Sigmoid colon (tissue), 7 donors: ENCODE results near the gene NUDT14. TPM values are rescaled to one million over a fixed set of nuclear protein-coding genes. Genes with fewer than 3 reads are reported as not detected.

Source experiments
- DNase-seq: peaks from one replicate; pipeline ENCODE4 v3.0.0-alpha.2; 2019
- H3K27ac ChIP-seq, 4 donors: fragments of 200-600 bp; sonication (generic); one replicate each; pipeline ENCODE4 v1.5.1; 2016 to 2019; ENCODE audit warnings: mild to moderate bottlenecking in 1 of 4
- H3K27me3 ChIP-seq, 3 donors: fragments of 200-600 bp; sonication (generic); one replicate each; pipeline ENCODE4 v1.5.1; 2019; ENCODE audit warnings: mild to moderate bottlenecking in 1 of 3
- H3K36me3 ChIP-seq, 4 donors: fragments of 200-600 bp; sonication (generic); one replicate each; pipeline ENCODE4 v1.5.1; 2016 to 2019
- H3K4me1 ChIP-seq, 4 donors: fragments of 200-600 bp; sonication (generic); one replicate each; pipeline ENCODE4 v1.5.1; 2017 to 2019
- H3K4me3 ChIP-seq, 4 donors: fragments of 200-600 bp; sonication (generic); one replicate each; pipeline ENCODE4 v1.5.1; 2017 to 2019; ENCODE audit warnings: mild to moderate bottlenecking in 2 of 4, moderate library complexity in 1 of 4
- H3K9me3 ChIP-seq, 4 donors: fragments of 200-600 bp in 3 of 4; sonication (generic) in 3 of 4; one replicate each; pipeline versions ENCODE4 v1.5.1 to v1.6.1; 2013 to 2019
- EP300 ChIP-seq, 4 donors: sonication (generic); formaldehyde crosslinking; IDR thresholded peaks; one replicate each; pipeline ENCODE4 v1.6.1; 2017; ENCODE audit warnings: antibody characterized with exemption in 4 of 4
- POLR2A ChIP-seq, 2 donors: fragments of 450-650 bp; IDR thresholded peaks; one replicate each; pipeline ENCODE4 v1.6.1; 2016; ENCODE audit warnings: antibody characterized with exemption in 2 of 2, mild to moderate bottlenecking in 2 of 2, moderate library complexity in 2 of 2
- POLR2AphosphoS5 ChIP-seq, 4 donors: sonication (generic); formaldehyde crosslinking; IDR thresholded peaks; one replicate each; pipeline ENCODE4 v1.6.1; 2017; ENCODE audit warnings: antibody characterized with exemption in 4 of 4
- WGBS, 2 donors: extraction: QIAGEN DNeasy Blood & Tissue Kit; methylation state at CpG; one replicate each; pipeline ENCODE4 v1.1.7; 2013; 5-methylcytosine and 5-hydroxymethylcytosine counted together
- intact Hi-C: fragments of 100-400 bp; cut with DNase I; formaldehyde crosslinking; loops from one replicate; pipeline ENCODE4 v1.15.1; 2023
- polyA plus RNA-seq, 3 donors: library from polyadenylated mRNA; stranded (reverse); fragments of 200-250 nt; gene quantifications; one replicate each; pipeline ENCODE4 v1.2.3, GENCODE V29; 2013
- total RNA-seq, 4 donors: library from RNA; depleted of rRNA; stranded (reverse); fragments of >200 nt; gene quantifications; one replicate each; pipeline ENCODE4 v1.1.0, GENCODE V29; 2016
- TF ChIP-seq, protein P1 (sequence below), 4 experiments: fragments of 450-650 bp in 3 of 4; fragments of 200-600 bp in 1 of 4; IDR thresholded peaks; one replicate each; pipeline ENCODE4 v1.5.1; 2016 to 2019; ENCODE audit warnings: antibody characterized with exemption in 4 of 4, mild to moderate bottlenecking in 3 of 4, moderate library complexity in 2 of 4
- donor health status: healthy with polysubstance abuse.
- donor health status: Bipolar disorder and iron deficiency.
- donor health status: healthy.

The NUDT14 gene
- total and polyA plus RNA-seq, 7 donors = 4.1 to 47.4 (median 10.5) TPM

- WGBS, 2 donors = 91% methylated on average over 37 of the region's 37 CpGs
- TF ChIP-seq, protein P1, sequence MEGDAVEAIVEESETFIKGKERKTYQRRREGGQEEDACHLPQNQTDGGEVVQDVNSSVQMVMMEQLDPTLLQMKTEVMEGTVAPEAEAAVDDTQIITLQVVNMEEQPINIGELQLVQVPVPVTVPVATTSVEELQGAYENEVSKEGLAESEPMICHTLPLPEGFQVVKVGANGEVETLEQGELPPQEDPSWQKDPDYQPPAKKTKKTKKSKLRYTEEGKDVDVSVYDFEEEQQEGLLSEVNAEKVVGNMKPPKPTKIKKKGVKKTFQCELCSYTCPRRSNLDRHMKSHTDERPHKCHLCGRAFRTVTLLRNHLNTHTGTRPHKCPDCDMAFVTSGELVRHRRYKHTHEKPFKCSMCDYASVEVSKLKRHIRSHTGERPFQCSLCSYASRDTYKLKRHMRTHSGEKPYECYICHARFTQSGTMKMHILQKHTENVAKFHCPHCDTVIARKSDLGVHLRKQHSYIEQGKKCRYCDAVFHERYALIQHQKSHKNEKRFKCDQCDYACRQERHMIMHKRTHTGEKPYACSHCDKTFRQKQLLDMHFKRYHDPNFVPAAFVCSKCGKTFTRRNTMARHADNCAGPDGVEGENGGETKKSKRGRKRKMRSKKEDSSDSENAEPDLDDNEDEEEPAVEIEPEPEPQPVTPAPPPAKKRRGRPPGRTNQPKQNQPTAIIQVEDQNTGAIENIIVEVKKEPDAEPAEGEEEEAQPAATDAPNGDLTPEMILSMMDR (IDR thresholded peaks at IDR 0.05) = no peak
- no peak for TF ChIP-seq EP300 (IDR thresholded peaks at IDR 0.05)
- TF ChIP-seq POLR2A (IDR thresholded peaks at IDR 0.05) = no peak
- no peak for TF ChIP-seq POLR2AphosphoS5 (IDR thresholded peaks at IDR 0.05)
- no peaks in the 10 kb centered on the region for H3K9me3 ChIP-seq
These were observed 29.9 kb downstream of the NUDT14 start for GRCh38 chr14:105151084-105151837.

GRCh38 chr14:105150368-105151083 is 30.6 kb downstream of the NUDT14 start:
- whole genome bisulfite sequencing, 2 donors = 88 to 91% methylated on average over 35 of the region's 35 CpGs
- TF ChIP-seq POLR2AphosphoS5 (IDR thresholded peaks at IDR 0.05) = no peak
- no peak for TF ChIP-seq EP300 (IDR thresholded peaks at IDR 0.05)
- TF ChIP-seq, protein P1 (IDR thresholded peaks at IDR 0.05) = no peak
- TF ChIP-seq POLR2A (IDR thresholded peaks at IDR 0.05) = no peak
- intact Hi-C loops = no loop called here
- Histone ChIP-seq H3K36me3 (no peaks in the 10 kb centered on the region), H3K4me3 (no peak overlapping the region), H3K4me1 (no peaks in the 10 kb centered on the region), H3K9me3 (no peaks in the 10 kb centered on the region), H3K27me3 (no peaks in the 10 kb centered on the region), H3K27ac (no peak overlapping the region)
- no peak for DNase-seq

More at GRCh38 chr14:105151084-105151837, 29.9 kb downstream of the NUDT14 start:
- Histone ChIP-seq H3K4me1 (no peaks in the 10 kb centered on the region), H3K4me3 (no peak overlapping the region), H3K27me3 (no peaks in the 10 kb centered on the region), H3K36me3 (no peaks in the 10 kb centered on the region), H3K27ac (no peak overlapping the region)
- intact Hi-C loops = no loop called here
- DNase-seq = no peak

DNA sequence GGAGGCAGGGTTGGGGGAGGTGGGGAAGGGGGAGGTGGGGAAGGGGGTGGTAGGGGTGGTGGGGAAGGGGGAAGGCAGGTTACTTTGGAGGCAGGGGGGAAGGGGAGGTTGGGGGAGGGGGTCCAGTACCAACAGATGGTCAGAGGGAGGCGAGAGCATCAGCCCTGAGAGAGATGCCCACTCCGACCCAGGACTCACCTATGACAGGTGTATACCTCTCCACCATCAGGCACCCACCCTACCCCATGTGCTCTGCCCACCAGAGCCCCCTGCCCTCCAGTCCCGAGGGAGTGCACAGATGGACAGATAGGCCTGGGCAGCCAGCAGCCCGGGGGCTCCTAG is 31.1 kb downstream of the NUDT14 start:
- 91 to 93% methylated on average over 4 of the region's 4 CpGs for WGBS, 2 donors
- H3K36me3 ChIP-seq = no peaks in the 10 kb centered on the region
- DNase-seq = no peak
- no peaks in the 10 kb centered on the region for H3K9me3 ChIP-seq
- H3K4me1 ChIP-seq = no peaks in the 10 kb centered on the region
- intact Hi-C loops = no loop called here
- H3K27ac ChIP-seq = no peak overlapping the region
- no peaks in the 10 kb centered on the region for H3K27me3 ChIP-seq
- TF ChIP-seq POLR2AphosphoS5 (IDR thresholded peaks at IDR 0.05) (no peak), POLR2A (IDR thresholded peaks at IDR 0.05) (no peak), EP300 (IDR thresholded peaks at IDR 0.05) (no peak)
- TF ChIP-seq, protein P1 (IDR thresholded peaks at IDR 0.05) = no peak
- no peak overlapping the region for H3K4me3 ChIP-seq

DNA sequence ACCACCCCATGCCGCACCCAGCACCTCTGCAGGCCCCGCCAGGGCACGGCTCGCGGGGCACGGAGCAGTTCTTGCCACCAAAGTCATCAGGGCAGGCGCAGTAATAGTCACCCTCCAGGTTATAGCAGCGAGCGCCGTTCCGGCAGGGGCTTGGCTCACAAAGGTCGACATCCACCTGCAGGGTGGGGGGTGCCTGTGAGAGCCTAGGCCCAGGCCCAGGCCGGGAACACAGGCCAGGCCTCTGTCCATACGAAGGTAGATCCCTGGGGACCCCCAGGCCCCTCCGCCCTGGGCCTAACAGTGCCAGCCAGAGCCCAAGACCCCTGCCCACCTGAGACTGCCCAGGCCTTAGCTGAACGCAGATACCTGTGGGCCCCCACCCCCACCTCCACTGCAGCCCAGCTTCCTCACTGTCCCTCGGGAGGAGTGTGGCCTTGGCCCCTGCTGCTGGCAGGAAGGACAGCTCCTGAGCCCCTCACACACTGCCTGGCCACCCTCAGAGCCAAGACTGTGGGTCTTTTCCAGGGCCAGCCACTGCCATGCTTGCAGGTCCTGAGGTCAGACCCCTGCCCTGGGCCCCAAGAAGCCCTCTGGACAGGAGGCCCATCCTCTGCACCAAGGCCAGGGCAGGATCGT is 31.8 kb downstream of the NUDT14 start:
- Histone ChIP-seq H3K9me3 (no peaks in the 10 kb centered on the region), H3K27me3 (no peaks in the 10 kb centered on the region), H3K4me1 (no peaks in the 10 kb centered on the region), H3K4me3 (no peak overlapping the region), H3K27ac (no peak overlapping the region), H3K36me3 (no peaks in the 10 kb centered on the region)
- DNase-seq = no peak
- TF ChIP-seq POLR2A (IDR thresholded peaks at IDR 0.05) = no peak
- TF ChIP-seq, protein P1 (IDR thresholded peaks at IDR 0.05) = no peak
- no peak for TF ChIP-seq EP300 (IDR thresholded peaks at IDR 0.05)
- TF ChIP-seq POLR2AphosphoS5 (IDR thresholded peaks at IDR 0.05) = no peak
- 87 to 91% methylated on average over 18 of the region's 18 CpGs for WGBS, 2 donors
- intact Hi-C loops = no loop called here
